GM23338 (cell line): Measurements from ENCODE around the gene WASF2. TPM values are rescaled to one million over a fixed set of nuclear protein-coding genes. Genes with fewer than 3 reads are reported as not detected.
A peak's percentile ranks its signal among the peaks of the same experiment; 100 is the strongest.

Experiments used
- ATAC-seq: fragments of 200-7000 bp; cut with Tn5 transposase; 3 replicates; pipeline ENCODE4 v1.9.1; 2020
- DNase-seq: peaks from one replicate; pipeline ENCODE4 v3.0.0-alpha.2; 2015; ENCODE audit warnings: low spot score
- H2AFZ ChIP-seq: fragments of 200-600 bp; sonication (generic); 2 replicates; pipeline ENCODE4 v1.8.0; 2016; ENCODE audit warnings: antibody characterized with exemption, mild to moderate bottlenecking, moderate library complexity
- H3F3A ChIP-seq: fragments of 200-600 bp; sonication (generic); replicated peaks from 2 replicates; pipeline ENCODE4 v1.8.0; 2017; ENCODE audit warnings: antibody characterized with exemption, mixed run types, low read depth
- H3K27ac ChIP-seq: fragments of 200-600 bp; sonication (generic); 2 replicates; pipeline ENCODE4 v1.6.1; 2016; ENCODE audit warnings: low read depth
- H3K27me3 ChIP-seq: fragments of 200-600 bp; sonication (generic); 2 replicates; pipeline ENCODE4 v1.8.0; 2016; ENCODE audit warnings: mild to moderate bottlenecking, mixed run types, moderate library complexity; ENCODE audit not compliant: insufficient read depth
- H3K36me3 ChIP-seq: fragments of 200-600 bp; sonication (generic); 2 replicates; pipeline ENCODE4 v1.8.0; 2016; ENCODE audit warnings: mild to moderate bottlenecking; ENCODE audit not compliant: insufficient read depth
- H3K4me1 ChIP-seq: fragments of 200-600 bp; sonication (generic); 2 replicates; pipeline ENCODE4 v1.8.0; 2016; ENCODE audit warnings: mild to moderate bottlenecking, moderate library complexity; ENCODE audit not compliant: insufficient read depth
- H3K4me2 ChIP-seq: fragments of 200-600 bp; sonication (generic); 2 replicates; pipeline ENCODE4 v1.7.1; 2017; ENCODE audit warnings: mixed run types
- H3K4me3 ChIP-seq: fragments of 200-600 bp; sonication (generic); 2 replicates; pipeline ENCODE4 v1.6.1; 2016; ENCODE audit warnings: mixed run types
- H3K79me2 ChIP-seq: fragments of 200-600 bp; sonication (generic); replicated peaks from 2 replicates; pipeline ENCODE4 v1.8.0; 2017; ENCODE audit warnings: mild to moderate bottlenecking; ENCODE audit not compliant: insufficient read depth
- H3K9me2 ChIP-seq: fragments of 200-600 bp; sonication (generic); 2 replicates; pipeline ENCODE4 v1.8.0; 2017; ENCODE audit not compliant: insufficient read depth
- H4K20me1 ChIP-seq: fragments of 200-600 bp; sonication (generic); replicated peaks from 2 replicates; pipeline ENCODE4 v1.8.0; 2017; ENCODE audit warnings: mild to moderate bottlenecking; ENCODE audit not compliant: insufficient read depth
- H3K27ac Mint-ChIP-seq: 2 replicates; pipeline ENCODE4 v1.8.0; 2020; ENCODE audit warnings: inconsistent platforms, mild to moderate bottlenecking, moderate library complexity, mixed read lengths
- H3K27me3 Mint-ChIP-seq: 3 replicates; pipeline ENCODE4 v1.8.0; 2022; ENCODE audit warnings: low read depth, mild to moderate bottlenecking, moderate library complexity, mixed read lengths, inconsistent platforms; ENCODE audit not compliant: insufficient read depth, poor library complexity
- H3K36me3 Mint-ChIP-seq: 3 replicates; pipeline ENCODE4 v1.8.0; 2021; ENCODE audit warnings: low read depth, mild to moderate bottlenecking, inconsistent platforms, moderate library complexity, mixed read lengths
- H3K4me1 Mint-ChIP-seq: 3 replicates; pipeline ENCODE4 v1.8.0; 2020; ENCODE audit warnings: mild to moderate bottlenecking, inconsistent platforms, mixed read lengths
- H3K4me3 Mint-ChIP-seq: 3 replicates; pipeline ENCODE4 v1.8.0; 2021; ENCODE audit warnings: moderate library complexity, mild to moderate bottlenecking, inconsistent platforms, mixed read lengths
- H3K9me3 Mint-ChIP-seq: 3 replicates; pipeline ENCODE4 v1.8.0; 2020; ENCODE audit warnings: moderate library complexity, mild to moderate bottlenecking, inconsistent platforms, mixed read lengths
- CREB1 ChIP-seq: fragments of 250-450 bp; sonication (Bioruptor Pico); IDR thresholded peaks from 2 replicates; pipeline ENCODE4 v1.5.0; 2020; ENCODE audit warnings: low read depth, mild to moderate bottlenecking, moderate library complexity
- NANOG ChIP-seq: IDR thresholded peaks from 2 replicates; pipeline ENCODE4 v1.6.1; 2016; ENCODE audit warnings: antibody characterized with exemption, borderline replicate concordance
- POLR2AphosphoS5 ChIP-seq: IDR thresholded peaks from 2 replicates; pipeline ENCODE4 v1.6.1; 2016; ENCODE audit warnings: antibody characterized with exemption, low read depth
- ZNF114 ChIP-seq: fragments of 250-450 bp; sonication (Bioruptor Pico); IDR thresholded peaks from 2 replicates; pipeline ENCODE4 v1.5.0; 2020; ENCODE audit warnings: mild to moderate bottlenecking, moderate library complexity
- ZNF331 ChIP-seq: fragments of 250-450 bp; sonication (Bioruptor Pico); IDR thresholded peaks from 2 replicates; pipeline ENCODE4 v1.5.0; 2020; ENCODE audit warnings: low read depth, mild to moderate bottlenecking, moderate library complexity
- ZNF462 ChIP-seq: fragments of 250-450 bp; sonication (Bioruptor Pico); IDR thresholded peaks from 2 replicates; pipeline ENCODE4 v1.5.0; 2020; ENCODE audit warnings: mild to moderate bottlenecking, moderate library complexity
- polyA plus RNA-seq: library from polyadenylated mRNA; unstranded; fragments of >200 nt; fragmentation: Nextera tagmentation; extraction: Ambion mirVana; gene quantifications from 2 replicates; pipeline ENCODE4 v1.2.1, GENCODE V29; 2016
- total RNA-seq: library from RNA; depleted of rRNA; stranded (reverse); fragments of >200 nt; shearing (Covaris generic); gene quantifications from 2 replicates; pipeline ENCODE4 v1.2.3, GENCODE V29; 2014

Gene WASF2
- total and polyA plus RNA-seq, 2 experiments from 2014 or later = 40.9 to 95.6 TPM

- Mint-ChIP-seq H3K27me3 (peaks cover 16% of the 10 kb centered on the region), H3K36me3 (no peaks in the 10 kb centered on the region), H3K4me3 (peak overlapping the region; percentile 66), H3K27ac (no peak overlapping the region), H3K9me3 (peaks cover 2% of the 10 kb centered on the region; the same call in 2 of the 3 replicates), H3K4me1 (peaks cover 4% of the 10 kb centered on the region)
- ATAC-seq = no peak
- Histone ChIP-seq H3K4me2 (peak overlapping the region; percentile 51), H3K4me1 (peaks cover 3% of the 10 kb centered on the region; the same call in 1 of the 2 replicates), H3F3A (no peaks in the 10 kb centered on the region), H2AFZ (0 out of 2 replicates have a peak overlapping the region, but pooled peaks have one; percentile 59), H3K79me2 (no peaks in the 10 kb centered on the region), H3K4me3 (peak overlapping the region; percentile 17; the same call in 1 of the 2 replicates), H3K27ac (no peak overlapping the region), H3K36me3 (no peaks in the 10 kb centered on the region), H3K27me3 (peaks cover 5% of the 10 kb centered on the region), H3K9me2 (no peaks in the 10 kb centered on the region), H4K20me1 (no peaks in the 10 kb centered on the region)
- DNase-seq = no peak
- TF ChIP-seq POLR2AphosphoS5 = no peak
- no peak for TF ChIP-seq CREB1
- no peak for TF ChIP-seq ZNF114 (CRISPR knock-in tag)
- no peak for TF ChIP-seq ZNF462
Observed at GRCh38 chr1:27383661-27384060, 106.3 kb downstream of the WASF2 start.

GRCh38 chr1:27383039-27383605 is 106.8 kb downstream of the WASF2 start, which contains the start of gene CD164L2:
Gene CD164L2, minus strand, starts transcription at chr1:27383333. Its CDS starts 94 bp downstream, at chr1:27383239.
- Histone ChIP-seq H3K36me3 (no peaks in the 10 kb centered on the region), H3K9me2 (no peaks in the 10 kb centered on the region), H3K27ac (no peak within 1 kb of the TSS), H3K4me3 (peak within 1 kb of the TSS; percentile 75), H4K20me1 (no peaks in the 10 kb centered on the region), H2AFZ (peak within 1 kb of the TSS; percentile 85; the same call in 1 of the 2 replicates), H3K79me2 (no peaks in the 10 kb centered on the region), H3K27me3 (peaks cover 5% of the 10 kb centered on the region), H3F3A (no peaks in the 10 kb centered on the region), H3K4me1 (peaks cover 3% of the 10 kb centered on the region; the same call in 1 of the 2 replicates), H3K4me2 (peak within 1 kb of the TSS; percentile 96)
- H3K4me3 Mint-ChIP-seq = peak within 1 kb of the TSS; percentile 66
- DNase-seq (peak; percentile 91), ATAC-seq (peak; percentile 88)
- H3K27ac Mint-ChIP-seq = no peak within 1 kb of the TSS
- H3K36me3 Mint-ChIP-seq = no peaks in the 10 kb centered on the region
- H3K27me3 Mint-ChIP-seq = peaks cover 14% of the 10 kb centered on the region
- H3K9me3 Mint-ChIP-seq = no peaks in the 10 kb centered on the region
- peaks cover 2% of the 10 kb centered on the region; the same call in 1 of the 3 replicates for H3K4me1 Mint-ChIP-seq
- TF ChIP-seq NANOG = no peak
- TF ChIP-seq POLR2AphosphoS5 = peak; percentile 85
- no peak for TF ChIP-seq ZNF331 (CRISPR knock-in tag)
- no peak for TF ChIP-seq ZNF462
